Measurements from ENCODE around the gene GPR137.

GPR137 gene

GRCh38 chr11:64264371-64264852 lies 21.2 kb upstream of the GPR137 start:
- peaks cover 34% of the 10 kb centered on the region for H3K36me3 ChIP-seq (ENCODE audit: control insufficient read depth, low read length)
- TF ChIP-seq, protein P1, sequence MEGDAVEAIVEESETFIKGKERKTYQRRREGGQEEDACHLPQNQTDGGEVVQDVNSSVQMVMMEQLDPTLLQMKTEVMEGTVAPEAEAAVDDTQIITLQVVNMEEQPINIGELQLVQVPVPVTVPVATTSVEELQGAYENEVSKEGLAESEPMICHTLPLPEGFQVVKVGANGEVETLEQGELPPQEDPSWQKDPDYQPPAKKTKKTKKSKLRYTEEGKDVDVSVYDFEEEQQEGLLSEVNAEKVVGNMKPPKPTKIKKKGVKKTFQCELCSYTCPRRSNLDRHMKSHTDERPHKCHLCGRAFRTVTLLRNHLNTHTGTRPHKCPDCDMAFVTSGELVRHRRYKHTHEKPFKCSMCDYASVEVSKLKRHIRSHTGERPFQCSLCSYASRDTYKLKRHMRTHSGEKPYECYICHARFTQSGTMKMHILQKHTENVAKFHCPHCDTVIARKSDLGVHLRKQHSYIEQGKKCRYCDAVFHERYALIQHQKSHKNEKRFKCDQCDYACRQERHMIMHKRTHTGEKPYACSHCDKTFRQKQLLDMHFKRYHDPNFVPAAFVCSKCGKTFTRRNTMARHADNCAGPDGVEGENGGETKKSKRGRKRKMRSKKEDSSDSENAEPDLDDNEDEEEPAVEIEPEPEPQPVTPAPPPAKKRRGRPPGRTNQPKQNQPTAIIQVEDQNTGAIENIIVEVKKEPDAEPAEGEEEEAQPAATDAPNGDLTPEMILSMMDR (IDR thresholded peaks at IDR 0.05; ENCODE audit: low read depth, low read length, poor library complexity, severe bottlenecking) = no peak
- TF ChIP-seq EZH2phosphoT487 (IDR thresholded peaks at IDR 0.05; ENCODE audit: borderline replicate concordance, low read length) = no peak

GRCh38 chr11:64265176-64266160 lies 20.2 kb upstream of the GPR137 start:
- Histone ChIP-seq H3K79me2 (ENCODE audit: control insufficient read depth, low read length) (peaks cover 13% of the 10 kb centered on the region), H3F3A (ENCODE audit: control insufficient read depth, insufficient read depth) (peaks cover 4% of the 10 kb centered on the region; the same call in 1 of the 2 replicates), H3K27me3 (ENCODE audit: control insufficient read depth, low read length) (no peaks in the 10 kb centered on the region), H3K36me3 (ENCODE audit: control insufficient read depth, low read length) (peaks cover 32% of the 10 kb centered on the region), H3K9me2 (replicated peaks; ENCODE audit: control insufficient read depth, low read length) (no peaks in the 10 kb centered on the region), H3K4me3 (ENCODE audit: low read length) (no peak overlapping the region), H3K9me3 (ENCODE audit: control insufficient read depth, insufficient read depth, low read length) (no peaks in the 10 kb centered on the region), H3K4me1 (ENCODE audit: control insufficient read depth, low read length) (peaks cover 14% of the 10 kb centered on the region), H4K20me1 (ENCODE audit: control insufficient read depth, insufficient read depth, low read depth, low read length) (no peaks in the 10 kb centered on the region), H3K27ac (ENCODE audit: low read depth, low read length) (no peak overlapping the region), H3K4me2 (ENCODE audit: low read length) (no peak overlapping the region)
- TF ChIP-seq, protein P1 (IDR thresholded peaks at IDR 0.05; ENCODE audit: low read depth, low read length, poor library complexity, severe bottlenecking) = no peak
- no peak for TF ChIP-seq EZH2phosphoT487 (IDR thresholded peaks at IDR 0.05; ENCODE audit: borderline replicate concordance, low read length)

More at GRCh38 chr11:64264371-64264852, 21.2 kb upstream of the GPR137 start:
- Histone ChIP-seq H3K4me3 (ENCODE audit: low read length) (no peak overlapping the region), H3K79me2 (ENCODE audit: control insufficient read depth, low read length) (peaks cover 10% of the 10 kb centered on the region), H3K27ac (ENCODE audit: low read depth, low read length) (no peak overlapping the region), H4K20me1 (ENCODE audit: control insufficient read depth, insufficient read depth, low read depth, low read length) (no peaks in the 10 kb centered on the region), H3K27me3 (ENCODE audit: control insufficient read depth, low read length) (no peaks in the 10 kb centered on the region), H3F3A (ENCODE audit: control insufficient read depth, insufficient read depth) (peaks cover 1% of the 10 kb centered on the region; the same call in 1 of the 2 replicates), H3K4me1 (ENCODE audit: control insufficient read depth, low read length) (peaks cover 14% of the 10 kb centered on the region), H3K9me2 (replicated peaks; ENCODE audit: control insufficient read depth, low read length) (no peaks in the 10 kb centered on the region), H3K9me3 (ENCODE audit: control insufficient read depth, insufficient read depth, low read length) (no peaks in the 10 kb centered on the region), H3K4me2 (ENCODE audit: low read length) (no peak overlapping the region)

DNA sequence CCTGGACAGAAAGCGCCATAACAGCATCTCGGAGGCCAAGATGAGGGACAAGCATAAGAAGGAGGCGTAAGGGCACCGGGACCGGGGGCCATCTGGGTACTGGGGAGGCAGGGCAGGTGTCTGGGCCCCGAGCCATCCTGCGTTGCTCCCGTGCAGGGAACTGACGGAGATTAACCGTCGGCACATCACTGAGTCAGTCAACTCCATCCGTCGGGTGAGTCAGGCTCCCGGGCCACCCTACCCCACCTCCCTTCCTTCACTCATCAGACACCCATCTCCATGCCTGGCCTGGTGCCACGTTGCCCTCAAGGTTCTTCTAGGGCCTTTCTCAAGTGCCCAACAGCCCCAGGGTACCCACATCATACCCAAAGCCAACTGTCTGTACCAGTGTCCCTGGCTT lies 19.3 kb upstream of the GPR137 start:
- TF ChIP-seq, protein P1 (IDR thresholded peaks at IDR 0.05; ENCODE audit: low read depth, low read length, poor library complexity, severe bottlenecking) = no peak
- no peak for TF ChIP-seq EZH2phosphoT487 (IDR thresholded peaks at IDR 0.05; ENCODE audit: borderline replicate concordance, low read length)
- Histone ChIP-seq H3K4me3 (ENCODE audit: low read length) (no peak overlapping the region), H3K4me1 (ENCODE audit: control insufficient read depth, low read length) (peaks cover 14% of the 10 kb centered on the region), H3K27me3 (ENCODE audit: control insufficient read depth, low read length) (no peaks in the 10 kb centered on the region), H3K27ac (ENCODE audit: low read depth, low read length) (no peak overlapping the region), H3K9me3 (ENCODE audit: control insufficient read depth, insufficient read depth, low read length) (no peaks in the 10 kb centered on the region), H3K36me3 (ENCODE audit: control insufficient read depth, low read length) (peaks cover 35% of the 10 kb centered on the region), H4K20me1 (ENCODE audit: control insufficient read depth, insufficient read depth, low read depth, low read length) (no peaks in the 10 kb centered on the region), H3F3A (ENCODE audit: control insufficient read depth, insufficient read depth) (peaks cover 4% of the 10 kb centered on the region; the same call in 1 of the 2 replicates), H3K9me2 (replicated peaks; ENCODE audit: control insufficient read depth, low read length) (no peaks in the 10 kb centered on the region), H3K4me2 (ENCODE audit: low read length) (no peak overlapping the region), H3K79me2 (ENCODE audit: control insufficient read depth, low read length) (peaks cover 16% of the 10 kb centered on the region)
